ENCODE measurements around the gene CYP2R1. TPM values are rescaled to one million over a fixed set of nuclear protein-coding genes. Genes with fewer than 3 reads are reported as not detected.

Gene CYP2R1
- total and polyA plus RNA-seq, 10 of the 15 experiments (the other 5 are each of a cell fraction or from before 2014, with no cell fraction given) = 0.52 to 10.3 (median 6.3) TPM

DNA sequence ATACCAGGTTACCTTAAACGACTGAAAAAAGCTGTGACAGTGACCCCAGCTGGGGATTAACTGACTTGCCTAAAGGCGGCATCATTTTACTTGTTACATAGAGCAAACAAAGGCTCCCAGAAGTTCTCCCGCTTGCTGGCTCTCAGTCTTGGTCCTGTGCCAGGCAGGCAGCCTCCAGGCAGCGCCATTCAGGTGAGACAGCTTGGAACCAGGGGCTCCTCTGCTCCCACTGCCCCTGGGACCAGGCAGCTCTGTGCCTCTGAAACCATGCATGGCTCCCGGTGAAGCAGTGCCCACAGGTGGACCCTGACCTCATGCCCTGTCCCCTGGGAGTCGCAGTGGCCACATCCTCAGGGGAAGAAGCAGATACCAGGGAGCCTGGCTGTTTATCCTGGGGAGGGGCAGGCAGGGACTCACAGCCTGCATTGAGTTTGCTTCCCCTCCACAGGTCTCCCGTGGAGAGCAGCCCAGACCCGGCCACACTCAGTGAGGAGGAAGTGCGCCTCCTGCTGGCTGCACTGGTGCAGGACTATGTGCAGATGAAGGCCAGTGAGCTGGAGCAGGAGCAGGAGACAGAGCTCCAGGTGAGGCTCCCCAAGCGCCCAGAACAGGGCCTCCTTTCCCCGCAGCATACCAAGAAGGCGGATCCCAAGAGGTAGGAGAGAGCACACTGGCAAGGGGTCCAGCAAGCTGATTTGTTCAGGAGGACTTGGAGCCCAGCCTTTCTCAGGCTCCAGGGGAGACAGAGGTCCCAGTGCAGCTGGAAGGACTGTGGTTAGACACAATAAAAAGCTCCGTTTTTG, 15.6 kb upstream of the CYP2R1 start:
- ATAC-seq (peak; percentile 84), FAIRE-seq (peak; percentile 69), DNase-seq (ENCODE audit: low read depth, low spot score) (no peak)
- no peak overlapping the region for H2AFZ ChIP-seq (ENCODE audit: control insufficient read depth, low read depth, low read length)
- no peaks in the 10 kb centered on the region for H3K79me2 ChIP-seq (ENCODE audit: control insufficient read depth, insufficient read depth, low read length)
- ChIA-PET RAD21 (ENCODE audit: unreplicated experiment) (interaction anchor here (0.7 to 3.8 kb wide), 16 partner anchors 15 to 725 kb away, joined by 3 to 38 read pairs (median 4); partner anchors contain the start of gene CYP2R1), SMC1A (ENCODE audit: uncharacterized antibody, unreplicated experiment) (interaction anchor here (0.6 to 3.2 kb wide), 19 partner anchors 99 to 387 kb away, joined by 3 to 32 read pairs (median 4); partner anchors contain the start of gene PSMA1), POLR2A (no interaction called here), CTCF (interaction anchor here (0.6 to 4.9 kb wide), 61 partner anchors 9 to 1135 kb away, joined by 3 to 100 read pairs (median 4); partner anchors contain the start of genes CYP2R1 and PSMA1)
- H3K9me3 ChIP-seq (replicated peaks; ENCODE audit: control insufficient read depth, insufficient read depth, low read length) = no peaks in the 10 kb centered on the region
- H3K27ac ChIP-seq (ENCODE audit: control insufficient read depth, insufficient read depth) = no peak overlapping the region
- intact Hi-C loops (cut with micrococcal nuclease; ENCODE audit: unreplicated experiment) = loop anchor here (1.0 to 5.0 kb wide), 7 partner anchors 99 to 370 kb away; no protein-coding TSS in a partner anchor
- no peaks in the 10 kb centered on the region for H4K20me1 ChIP-seq (ENCODE audit: control insufficient read depth, insufficient read depth)
- H3K4me1 ChIP-seq (ENCODE audit: control insufficient read depth, insufficient read depth, low read length) = peaks cover 10% of the 10 kb centered on the region
- no peak overlapping the region for H3K4me2 ChIP-seq (ENCODE audit: control insufficient read depth, insufficient read depth)
- TF ChIP-seq RAD21 (IDR thresholded peaks at IDR 0.05; ENCODE audit: insufficient read depth, low read depth, low read length) = peak; percentile 59
- no peak for TF ChIP-seq HDAC6 (IDR thresholded peaks at IDR 0.05; ENCODE audit: unreplicated experiment)
- TF ChIP-seq MEF2B (IDR thresholded peaks at IDR 0.05; ENCODE audit: partially characterized antibody, poor library complexity, severe bottlenecking) = peak; percentile 41
- 0 out of 3 replicates have a peak, but pooled peaks have one; percentile 7 for TF ChIP-seq POU2F2 (IDR thresholded peaks at IDR 0.05; ENCODE audit: borderline replicate concordance, low read depth, low read length)
- no peak for TF ChIP-seq NR2C2 (IDR thresholded peaks at IDR 0.05; ENCODE audit: borderline replicate concordance, control insufficient read depth, insufficient read length, low read depth)
- TF ChIP-seq, protein P1, sequence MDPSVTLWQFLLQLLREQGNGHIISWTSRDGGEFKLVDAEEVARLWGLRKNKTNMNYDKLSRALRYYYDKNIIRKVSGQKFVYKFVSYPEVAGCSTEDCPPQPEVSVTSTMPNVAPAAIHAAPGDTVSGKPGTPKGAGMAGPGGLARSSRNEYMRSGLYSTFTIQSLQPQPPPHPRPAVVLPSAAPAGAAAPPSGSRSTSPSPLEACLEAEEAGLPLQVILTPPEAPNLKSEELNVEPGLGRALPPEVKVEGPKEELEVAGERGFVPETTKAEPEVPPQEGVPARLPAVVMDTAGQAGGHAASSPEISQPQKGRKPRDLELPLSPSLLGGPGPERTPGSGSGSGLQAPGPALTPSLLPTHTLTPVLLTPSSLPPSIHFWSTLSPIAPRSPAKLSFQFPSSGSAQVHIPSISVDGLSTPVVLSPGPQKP (IDR thresholded peaks at IDR 0.05; ENCODE audit: low read depth, low read length) = no peak
- TF ChIP-seq CTCF (IDR thresholded peaks at IDR 0.05 in 2 of 3, conservative IDR thresholded peaks at IDR 0.05 in 1 of 3; ENCODE audit: control insufficient read depth in 2 of 3, extremely low read depth in 1 of 3, insufficient read depth in 1 of 3, low read depth in 3 of 3, low read length in 3 of 3) = peak; percentile 58 to 90 (median 81)
- TF ChIP-seq IRF4 (IDR thresholded peaks at IDR 0.05; ENCODE audit: low read depth, low read length) = 0 out of 2 replicates have a peak, but pooled peaks have one; percentile 11
- TF ChIP-seq EZH2 (IDR thresholded peaks at IDR 0.05; ENCODE audit: borderline replicate concordance, control insufficient read depth, low read depth, low read length) = no peak
- peak; percentile 61; the same call in 1 of the 2 replicates for TF ChIP-seq SMC3 (IDR thresholded peaks at IDR 0.05; ENCODE audit: borderline replicate concordance, low read length)
- peak; percentile 46; the same call in 1 of the 2 replicates for TF ChIP-seq YY1 (IDR thresholded peaks at IDR 0.05; ENCODE audit: low read depth, low read length)
- H3K4me3 ChIP-seq = no peak overlapping the region
- WGBS (ENCODE audit: insufficient coverage, insufficient replicate concordance, low lambda C conversion rate, missing lambda C conversion rate) = 13% methylated on average over 13 of the region's 13 CpGs
- BruUV-seq (replicated peaks) = no TSS peak
- in situ Hi-C loops (cut with MboI) = loop anchor here (5.0 kb wide), 3 partner anchors 120 to 385 kb away; partner anchors contain the start of genes CALCB and PSMA1
- H3K27me3 ChIP-seq (replicated peaks in 1 of 2; ENCODE audit: control insufficient read depth in 2 of 2, insufficient read depth in 2 of 2, low read length in 1 of 2) = no peaks in the 10 kb centered on the region
- H3K36me3 ChIP-seq (ENCODE audit: control insufficient read depth in 2 of 2, insufficient read depth in 2 of 2, low read length in 1 of 2) = no peaks in the 10 kb centered on the region
- H3K9ac ChIP-seq (ENCODE audit: control insufficient read depth, insufficient read depth, low read length) = no peak overlapping the region

All from GM12878 (cell line).